Mesendoderm (in vitro differentiated cells): ENCODE data around the gene SYT1. TPM values are rescaled to one million over a fixed set of nuclear protein-coding genes. Genes with fewer than 3 reads are reported as not detected.

Experiments
- DNase-seq: peaks from one replicate; pipeline ENCODE4 v3.0.0; 2013
- H2AK5ac ChIP-seq: 2 replicates; pipeline ENCODE4 v1.6.1; 2013; ENCODE audit warnings: low read length, inconsistent platforms
- H2BK120ac ChIP-seq: 2 replicates; pipeline ENCODE4 v1.6.1; 2013; ENCODE audit warnings: low read depth, mild to moderate bottlenecking, low read length, moderate library complexity, mixed read lengths
- H2BK15ac ChIP-seq: replicated peaks from 2 replicates; pipeline ENCODE4 v1.6.1; 2013; ENCODE audit warnings: low read depth, mild to moderate bottlenecking, moderate library complexity
- H2BK5ac ChIP-seq: 2 replicates; pipeline ENCODE4 v1.6.1; 2013; ENCODE audit warnings: low read length, inconsistent platforms
- H3K18ac ChIP-seq: 2 replicates; pipeline ENCODE4 v1.6.1; 2013; ENCODE audit warnings: mild to moderate bottlenecking, low read length, mixed read lengths
- H3K23ac ChIP-seq: one replicate; pipeline ENCODE4 v1.6.1; 2013; ENCODE audit warnings: low read length
- H3K27ac ChIP-seq: 2 replicates; pipeline ENCODE4 v1.5.1; 2013; ENCODE audit warnings: low read depth, mild to moderate bottlenecking, inconsistent platforms, low read length, moderate library complexity
- H3K27me3 ChIP-seq: 2 replicates; pipeline ENCODE4 v1.6.1; 2013; ENCODE audit warnings: low read length, control low read depth, mild to moderate bottlenecking, inconsistent platforms; ENCODE audit not compliant: insufficient read depth, poor library complexity
- H3K36me3 ChIP-seq: 2 replicates; pipeline ENCODE4 v1.6.1; 2013; ENCODE audit warnings: low read length, inconsistent platforms; ENCODE audit not compliant: control insufficient read depth, insufficient read depth
- H3K4ac ChIP-seq: one replicate; pipeline ENCODE4 v1.6.1; 2013; ENCODE audit warnings: low read depth, mild to moderate bottlenecking, low read length, moderate library complexity
- H3K4me1 ChIP-seq: 2 replicates; pipeline ENCODE4 v1.6.1; 2013; ENCODE audit warnings: low read depth, low read length, inconsistent platforms; ENCODE audit not compliant: control insufficient read depth
- H3K4me2 ChIP-seq: 2 replicates; pipeline ENCODE4 v1.6.1; 2013; ENCODE audit warnings: low read length
- H3K4me3 ChIP-seq: 2 replicates; pipeline ENCODE4 v1.5.1; 2013; ENCODE audit warnings: mild to moderate bottlenecking, low read length
- H3K56ac ChIP-seq: one replicate; pipeline ENCODE4 v1.6.1; 2013; ENCODE audit warnings: low read length
- H3K79me1 ChIP-seq: 2 replicates; pipeline ENCODE4 v1.6.1; 2013; ENCODE audit warnings: low read length, inconsistent platforms
- H3K79me2 ChIP-seq: 2 replicates; pipeline ENCODE4 v1.6.1; 2013; ENCODE audit warnings: mild to moderate bottlenecking, low read length; ENCODE audit not compliant: control insufficient read depth, insufficient read depth
- H3K9ac ChIP-seq: 2 replicates; pipeline ENCODE4 v1.6.1; 2013; ENCODE audit warnings: low read length, inconsistent platforms
- H4K5ac ChIP-seq: one replicate; pipeline ENCODE4 v1.6.1; 2013; ENCODE audit warnings: low read length
- H4K8ac ChIP-seq: one replicate; pipeline ENCODE4 v1.6.1; 2013; ENCODE audit warnings: low read depth, mild to moderate bottlenecking, control low read depth, low read length, moderate library complexity
- WGBS: extraction: QIAGEN DNeasy Blood & Tissue Kit; methylation state at CpG from one replicate; pipeline ENCODE4 v1.1.7; 2013; ENCODE audit warnings: low lambda C conversion rate, missing lambda C conversion rate; ENCODE audit not compliant: insufficient coverage; ENCODE audit errors: extremely low coverage; 5-methylcytosine and 5-hydroxymethylcytosine counted together
- polyA plus RNA-seq, 2 experiments: library from polyadenylated mRNA; stranded (reverse); fragments of 200-250 nt; gene quantifications; one replicate each; pipeline ENCODE4 v1.2.3, GENCODE V29; 2013

SYT1 gene
- polyA plus RNA-seq (2013, experiment 1 of 2), result 13.2 TPM
- polyA plus RNA-seq (2013, experiment 2 of 2), result 13.0 TPM

GRCh38 chr12:78864403-78864869, at the start of gene SYT1:
Gene SYT1, plus strand, starts transcription at chr12:78864774.
- Histone ChIP-seq H3K4me3 (peak within 1 kb of the TSS; percentile 77), H3K18ac (peak within 1 kb of the TSS; percentile 78), H3K79me2 (peaks cover 6% of the 10 kb centered on the region), H3K56ac (peak within 1 kb of the TSS; percentile 87), H2BK15ac (no peak within 1 kb of the TSS), H3K4ac (peak within 1 kb of the TSS; percentile 46), H2BK5ac (no peak within 1 kb of the TSS), H4K5ac (no peak within 1 kb of the TSS), H3K23ac (peak within 1 kb of the TSS; percentile 54), H2AK5ac (no peak within 1 kb of the TSS), H4K8ac (no peak within 1 kb of the TSS), H3K9ac (peak within 1 kb of the TSS; percentile 77), H3K36me3 (no peaks in the 10 kb centered on the region), H3K4me2 (peak within 1 kb of the TSS; percentile 75), H3K79me1 (no peaks in the 10 kb centered on the region), H3K27me3 (no peaks in the 10 kb centered on the region), H2BK120ac (no peak within 1 kb of the TSS), H3K27ac (peak within 1 kb of the TSS; percentile 74), H3K4me1 (no peaks in the 10 kb centered on the region)
- WGBS, result no CpG with 5 or more reads among the region's 19 CpGs
- peak; percentile 95 for DNase-seq

- H2BK15ac ChIP-seq, result no peak overlapping the region
- no peak overlapping the region for H3K27ac ChIP-seq
- WGBS, result no CpG with 5 or more reads among the region's 5 CpGs
- H3K36me3 ChIP-seq, result no peaks in the 10 kb centered on the region
- H4K8ac ChIP-seq, result no peak overlapping the region
- H3K79me1 ChIP-seq, result no peaks in the 10 kb centered on the region
- H3K18ac ChIP-seq, result no peak overlapping the region
- H4K5ac ChIP-seq, result no peak overlapping the region
- DNase-seq, result peak; percentile 47
- H3K4me1 ChIP-seq, result no peaks in the 10 kb centered on the region
- no peak overlapping the region for H3K9ac ChIP-seq
- no peak overlapping the region for H2BK5ac ChIP-seq
- H2BK120ac ChIP-seq, result no peak overlapping the region
- no peak overlapping the region for H3K23ac ChIP-seq
- H3K4me3 ChIP-seq, result no peak overlapping the region
- H3K79me2 ChIP-seq, result no peaks in the 10 kb centered on the region
- no peak overlapping the region for H3K4ac ChIP-seq
- H3K27me3 ChIP-seq, result no peaks in the 10 kb centered on the region
- no peak overlapping the region for H3K4me2 ChIP-seq
- no peak overlapping the region for H3K56ac ChIP-seq
- no peak overlapping the region for H2AK5ac ChIP-seq
These were observed 46.1 kb upstream of the SYT1 start for GRCh38 chr12:78818487-78818886.

- Histone ChIP-seq H3K79me2 (no peaks in the 10 kb centered on the region), H3K4ac (no peak overlapping the region), H3K79me1 (no peaks in the 10 kb centered on the region), H3K23ac (no peak overlapping the region), H3K27ac (no peak overlapping the region), H4K8ac (no peak overlapping the region), H3K36me3 (no peaks in the 10 kb centered on the region), H3K4me1 (no peaks in the 10 kb centered on the region), H3K9ac (no peak overlapping the region), H3K56ac (no peak overlapping the region), H4K5ac (no peak overlapping the region), H3K18ac (no peak overlapping the region), H2BK5ac (no peak overlapping the region), H3K27me3 (no peaks in the 10 kb centered on the region), H2AK5ac (no peak overlapping the region), H2BK15ac (no peak overlapping the region), H2BK120ac (no peak overlapping the region), H3K4me3 (no peak overlapping the region), H3K4me2 (no peak overlapping the region)
- DNase-seq, result no peak
- WGBS, result no CpG with 5 or more reads among the region's 2 CpGs
These were observed 43.6 kb upstream of the SYT1 start for GRCh38 chr12:78820946-78821345.

GRCh38 chr12:78824918-78825317, 39.7 kb upstream of the SYT1 start:
- H2BK120ac ChIP-seq, result no peak overlapping the region
- no peaks in the 10 kb centered on the region for H3K27me3 ChIP-seq
- no peak for DNase-seq
- no peak overlapping the region for H3K56ac ChIP-seq
- no peaks in the 10 kb centered on the region for H3K79me1 ChIP-seq
- H3K4ac ChIP-seq, result no peak overlapping the region
- H3K4me2 ChIP-seq, result no peak overlapping the region
- H4K5ac ChIP-seq, result no peak overlapping the region
- no peak overlapping the region for H3K23ac ChIP-seq
- no peak overlapping the region for H2AK5ac ChIP-seq
- H2BK5ac ChIP-seq, result no peak overlapping the region
- H3K9ac ChIP-seq, result no peak overlapping the region
- no peaks in the 10 kb centered on the region for H3K79me2 ChIP-seq
- H2BK15ac ChIP-seq, result no peak overlapping the region
- H3K4me3 ChIP-seq, result no peak overlapping the region
- H3K36me3 ChIP-seq, result no peaks in the 10 kb centered on the region
- no peak overlapping the region for H3K18ac ChIP-seq
- H3K4me1 ChIP-seq, result no peaks in the 10 kb centered on the region
- no peak overlapping the region for H3K27ac ChIP-seq
- no peak overlapping the region for H4K8ac ChIP-seq

GRCh38 chr12:78829690-78830089, 34.9 kb upstream of the SYT1 start:
- Histone ChIP-seq H3K56ac (no peak overlapping the region), H2BK5ac (no peak overlapping the region), H3K4me2 (no peak overlapping the region), H2BK15ac (peak overlapping the region; percentile 85), H3K18ac (no peak overlapping the region), H3K27me3 (no peaks in the 10 kb centered on the region), H3K27ac (no peak overlapping the region), H3K79me2 (no peaks in the 10 kb centered on the region), H3K9ac (no peak overlapping the region), H3K4ac (no peak overlapping the region), H2BK120ac (no peak overlapping the region), H3K4me1 (no peaks in the 10 kb centered on the region), H3K23ac (no peak overlapping the region), H4K5ac (no peak overlapping the region), H4K8ac (no peak overlapping the region), H3K36me3 (no peaks in the 10 kb centered on the region), H3K4me3 (no peak overlapping the region), H3K79me1 (no peaks in the 10 kb centered on the region), H2AK5ac (no peak overlapping the region)
- no CpG with 5 or more reads among the region's 2 CpGs for WGBS
- DNase-seq, result no peak

GRCh38 chr12:78835493-78835892, 29.1 kb upstream of the SYT1 start:
- Histone ChIP-seq H3K27me3 (no peaks in the 10 kb centered on the region), H4K5ac (no peak overlapping the region), H3K9ac (no peak overlapping the region), H2BK15ac (no peak overlapping the region), H3K56ac (no peak overlapping the region), H4K8ac (no peak overlapping the region), H3K4me3 (no peak overlapping the region), H2BK5ac (no peak overlapping the region), H3K4me1 (no peaks in the 10 kb centered on the region), H3K79me1 (no peaks in the 10 kb centered on the region), H2AK5ac (no peak overlapping the region), H3K4me2 (no peak overlapping the region), H3K23ac (no peak overlapping the region), H3K79me2 (no peaks in the 10 kb centered on the region), H2BK120ac (no peak overlapping the region), H3K27ac (no peak overlapping the region), H3K4ac (no peak overlapping the region), H3K18ac (no peak overlapping the region), H3K36me3 (no peaks in the 10 kb centered on the region)
- DNase-seq, result peak; percentile 7
- WGBS, result no CpG with 5 or more reads among the region's 6 CpGs
